NCI-H187 (cell line): ENCODE results near the gene UTP3.
"Not testable (repeated sequence)": the region's sequence is repeated elsewhere in the genome, so short reads cannot be mapped to it uniquely, and the experiment has no call there.

ENCODE experiments used
- DNase-seq, 2 experiments: peaks; one replicate each; lab custom pipeline; 2025; lab: John Stamatoyannopoulos, UW

The UTP3 gene

DNA sequence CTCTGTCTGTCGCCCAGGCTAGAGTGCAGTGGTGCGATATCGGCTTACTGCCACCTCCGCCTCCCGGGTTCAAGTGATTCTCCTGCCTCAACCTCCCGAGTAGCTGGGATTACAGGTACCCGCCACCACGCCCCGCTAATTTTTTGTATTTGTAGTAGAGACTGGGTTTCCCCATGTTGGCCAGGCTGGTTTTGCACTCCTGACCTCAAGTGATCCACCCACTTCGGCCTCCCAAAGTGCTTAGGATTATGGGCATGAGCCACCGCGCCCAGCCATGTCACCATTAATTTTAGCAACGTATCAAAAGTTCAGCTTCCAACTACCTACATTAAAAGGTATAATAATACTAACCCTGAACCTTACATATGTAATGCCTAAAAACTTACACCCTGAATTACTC, 940 bp upstream of the UTP3 start:
- no peak for DNase-seq

- DNase-seq = no peak
Measured at GRCh38 chr4:70688795-70689231, 481 bp downstream of the UTP3 start.

- no peak for DNase-seq
Measured at GRCh38 chr4:70691661-70692060, 3.3 kb downstream of the UTP3 start.

DNA sequence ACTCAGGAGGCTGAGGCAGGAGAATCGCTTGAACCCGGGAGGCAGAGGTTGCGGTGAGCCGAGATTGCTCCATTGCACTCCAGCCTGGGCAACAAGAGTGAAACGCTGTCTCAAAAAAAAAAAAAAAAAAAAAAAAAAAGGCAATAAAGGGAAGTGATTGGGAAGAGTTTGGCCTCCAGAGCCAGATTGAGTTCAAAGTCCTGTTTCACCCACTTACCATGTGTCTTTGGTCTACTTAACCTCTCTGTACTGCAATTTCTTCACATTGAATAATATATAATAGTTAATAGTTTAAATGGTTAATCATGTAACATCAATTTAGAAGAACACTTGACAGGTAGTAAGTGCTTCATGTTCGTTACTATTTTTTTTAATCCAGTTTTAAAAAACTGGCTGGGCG, 6.3 kb downstream of the UTP3 start:
- DNase-seq = not testable (repeated sequence)

DNA sequence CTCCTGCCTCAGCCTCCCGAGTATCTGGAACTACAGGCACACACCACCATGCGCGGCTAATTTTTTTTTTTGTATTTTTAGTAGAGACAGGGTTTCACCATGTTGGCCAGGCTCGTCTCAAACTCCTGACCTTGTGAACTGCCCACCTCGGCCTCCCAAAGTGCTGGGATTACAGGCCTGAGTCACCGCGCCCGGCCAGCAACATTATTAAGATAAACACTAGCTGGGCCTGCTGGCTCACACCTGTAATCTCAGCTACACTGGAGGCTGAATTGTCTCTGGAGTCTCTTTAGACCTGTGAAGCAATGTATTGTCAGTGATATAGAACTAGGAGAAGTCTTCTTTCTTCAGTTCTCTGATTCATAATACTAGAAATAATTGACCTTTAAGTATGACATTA, 10.1 kb downstream of the UTP3 start:
- DNase-seq = not testable (repeated sequence)

DNA sequence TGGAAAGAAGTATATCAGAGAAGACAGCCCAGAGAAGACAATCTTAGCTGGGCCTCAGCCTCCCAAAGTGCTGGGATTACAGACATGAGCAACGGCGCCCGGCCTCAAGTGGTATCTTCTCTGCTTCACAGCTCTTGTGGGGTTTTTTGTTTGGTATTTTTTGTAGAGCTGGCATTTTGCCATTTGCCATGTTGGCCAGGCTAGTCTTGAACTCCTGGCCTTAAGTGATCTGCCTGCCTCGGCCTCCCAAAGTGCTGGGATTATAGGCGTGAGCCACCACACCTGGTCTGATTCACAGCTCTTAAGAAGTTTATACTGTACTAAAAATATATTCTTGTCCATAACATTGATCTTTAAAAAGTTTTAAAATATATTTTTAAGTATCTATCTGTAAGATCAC, 12.4 kb downstream of the UTP3 start:
- no peak for DNase-seq

DNA sequence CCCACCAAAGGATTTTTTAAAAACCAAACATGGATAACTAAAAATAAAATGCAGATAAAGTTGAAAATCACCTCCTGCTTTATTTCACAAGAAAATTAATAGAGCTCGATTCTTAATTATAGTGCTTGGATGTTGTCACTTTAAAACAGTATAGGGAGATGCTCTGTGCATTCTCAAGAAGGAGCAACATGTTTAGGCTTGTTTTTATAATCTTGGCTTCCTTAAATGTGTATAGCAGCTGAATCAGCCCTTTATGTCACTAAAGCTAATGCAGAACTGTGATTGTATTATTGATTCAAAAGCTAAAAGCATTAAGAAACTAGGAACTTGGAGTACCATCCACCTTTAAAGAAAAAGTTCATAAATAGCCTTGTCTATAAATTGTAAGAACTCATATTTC, 12.9 kb downstream of the UTP3 start:
- DNase-seq = no peak

DNA sequence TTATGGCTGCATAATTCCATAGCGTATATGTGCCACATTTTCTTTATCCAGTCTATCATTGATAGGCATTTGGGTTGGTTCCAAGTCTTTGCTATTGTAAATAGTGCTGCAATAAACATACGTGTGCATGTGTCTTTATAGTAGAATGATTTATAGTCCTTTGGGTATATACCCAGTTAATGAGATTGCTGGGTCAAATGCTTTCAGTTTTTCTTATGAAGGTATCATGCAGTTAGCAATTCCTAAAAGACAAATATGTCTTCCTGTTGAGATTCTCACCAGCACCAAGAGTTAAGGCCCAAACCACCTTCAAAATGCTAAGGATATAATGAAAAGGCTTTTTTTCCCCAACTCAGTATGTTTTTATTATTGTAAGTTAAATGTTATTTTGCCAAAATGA, 14.3 kb downstream of the UTP3 start:
- DNase-seq = not testable (repeated sequence)

GRCh38 chr4:70703619-70704214, 15.4 kb downstream of the UTP3 start:
- peak; percentile 33 to 85 for DNase-seq

DNA sequence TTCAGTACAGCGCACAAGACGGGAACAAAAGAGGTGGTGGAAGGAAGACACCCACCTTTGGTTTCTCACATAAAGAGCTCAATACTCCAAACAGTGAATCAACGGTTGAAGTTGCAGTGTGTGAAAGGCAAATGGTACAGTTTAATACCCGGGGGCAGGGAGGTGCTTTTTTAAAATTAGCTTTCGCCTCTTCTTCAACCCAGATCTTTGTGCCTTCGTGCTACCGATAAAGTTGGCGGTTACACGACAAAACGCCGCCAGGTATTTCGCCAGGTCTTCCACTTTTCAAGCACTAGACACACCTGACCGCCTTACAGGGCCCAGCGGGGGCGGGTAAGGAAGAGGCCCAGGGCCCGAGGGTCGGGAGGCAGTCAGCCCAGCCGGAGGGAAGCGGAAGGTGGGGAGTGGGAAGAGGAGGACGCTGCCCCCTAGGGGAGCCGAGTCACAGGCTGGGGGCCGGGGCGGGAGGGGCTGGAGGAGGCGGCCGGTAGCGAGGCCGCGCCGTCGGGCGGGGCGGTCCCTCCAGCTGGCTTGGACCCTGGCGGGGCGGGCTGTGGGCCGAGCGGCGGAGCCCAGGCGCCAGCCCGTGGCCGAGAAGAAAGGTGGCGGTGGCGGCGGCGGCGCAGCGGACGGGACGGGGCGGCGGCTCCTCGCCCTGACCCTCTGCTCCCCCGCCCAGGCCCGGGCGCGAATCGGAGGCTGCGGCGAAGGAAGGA, 16.0 kb downstream of the UTP3 start:
- DNase-seq = peak; percentile 85 to 87

DNA sequence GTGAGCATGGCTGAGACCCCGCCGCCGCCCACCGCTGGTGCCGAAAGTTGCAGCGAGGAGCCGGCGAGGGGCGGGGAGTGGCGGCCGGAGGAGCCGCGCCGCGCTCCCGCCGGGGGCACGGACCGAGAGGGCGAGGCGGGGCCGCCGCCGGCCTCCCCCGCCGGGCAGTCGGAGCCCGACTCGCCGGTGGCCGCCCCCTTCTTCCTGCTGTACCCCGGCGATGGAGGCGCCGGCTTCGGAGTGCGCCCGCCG, 16.5 kb downstream of the UTP3 start:
- no peak for DNase-seq

DNA sequence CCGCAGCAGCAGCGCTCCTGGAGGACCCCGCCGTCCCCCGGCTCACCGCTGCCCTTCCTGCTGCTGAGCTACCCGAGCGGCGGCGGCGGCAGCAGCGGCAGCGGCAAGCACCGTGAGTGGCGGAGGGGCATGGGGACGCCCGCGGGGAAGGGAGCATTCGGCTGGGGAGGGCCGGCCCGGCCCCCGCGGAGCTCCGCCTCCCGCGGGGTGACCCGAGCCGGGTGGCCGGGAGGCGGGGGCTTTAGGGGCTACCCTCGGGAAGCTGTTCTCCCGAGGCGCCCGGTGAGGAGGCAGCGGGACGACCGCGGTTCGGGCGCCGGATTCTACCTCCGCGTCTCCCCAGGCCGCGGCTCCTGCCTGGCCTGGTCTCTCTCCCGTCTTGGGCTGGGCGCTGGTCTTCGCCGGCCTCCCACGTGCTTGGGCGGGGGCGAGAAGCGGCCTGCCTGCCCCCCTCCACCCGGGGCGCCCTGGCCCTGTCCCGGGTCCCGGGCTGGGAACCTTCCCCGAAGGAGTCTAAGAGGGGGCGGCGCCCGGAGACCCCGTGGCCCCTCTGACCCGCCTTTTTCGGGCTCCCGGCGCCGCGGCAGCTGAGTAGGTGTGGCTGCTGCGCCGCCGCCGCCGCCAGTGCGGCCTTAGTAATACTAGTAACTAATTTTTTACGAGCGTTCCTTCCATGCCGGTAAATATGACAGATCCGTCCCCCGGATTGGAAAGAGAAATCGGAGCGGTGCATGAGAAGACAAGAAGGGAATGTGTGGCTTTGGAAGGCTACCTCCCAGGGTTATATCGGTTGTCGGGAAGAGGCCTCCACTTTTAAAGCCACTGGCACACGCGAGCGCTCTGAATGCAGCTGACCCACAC, 17.1 kb downstream of the UTP3 start:
- DNase-seq = peak; percentile 52 to 55

DNA sequence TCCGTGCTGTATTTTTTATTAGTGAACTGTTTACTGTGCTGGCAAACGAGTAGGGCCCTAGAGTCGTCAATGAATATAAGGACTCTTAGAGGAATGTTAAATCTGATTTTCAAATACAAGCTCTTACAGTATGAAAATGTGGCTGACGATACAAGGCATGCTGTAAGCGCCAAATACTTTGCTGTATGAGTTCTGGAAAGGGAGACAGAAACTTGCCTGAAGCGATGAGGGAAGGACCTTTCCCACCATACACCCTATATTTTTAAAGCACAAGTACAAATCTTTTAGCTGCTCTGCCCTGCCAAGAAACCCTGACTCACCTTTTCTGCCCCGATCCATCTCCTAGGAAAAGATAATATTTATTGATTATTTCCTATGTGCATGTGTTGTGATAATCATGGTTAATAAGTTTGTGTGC, 17.7 kb downstream of the UTP3 start:
- DNase-seq = no peak

DNA sequence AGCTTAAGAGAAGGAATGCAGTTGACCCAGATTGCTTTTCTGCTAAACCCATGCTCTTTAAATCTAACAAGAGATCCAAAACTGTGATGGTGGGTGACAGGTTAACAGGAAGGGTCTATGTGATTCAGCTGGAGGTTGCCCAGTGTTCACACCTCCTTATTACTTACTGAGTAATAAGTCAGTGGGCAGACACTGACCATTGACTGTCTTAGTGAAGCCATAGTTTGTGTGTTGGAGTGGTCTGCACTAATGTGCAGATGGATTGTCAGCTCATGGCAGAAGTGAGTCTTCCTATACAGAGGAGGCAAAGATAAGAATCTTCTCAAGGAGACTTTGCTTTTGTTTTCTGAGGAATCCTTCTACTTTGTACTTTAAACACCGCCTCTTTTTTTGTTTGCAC, 18.2 kb downstream of the UTP3 start:
- DNase-seq = no peak

- DNase-seq = peak; percentile 13 to 55
Measured at GRCh38 chr4:70709611-70710205, 21.4 kb downstream of the UTP3 start.

- no peak for DNase-seq
Measured at GRCh38 chr4:70711599-70711998, 23.3 kb downstream of the UTP3 start.

- DNase-seq = no peak
Measured at GRCh38 chr4:70712150-70712549, 23.8 kb downstream of the UTP3 start.

GRCh38 chr4:70712604-70713452, 24.5 kb downstream of the UTP3 start:
- no peak for DNase-seq

DNA sequence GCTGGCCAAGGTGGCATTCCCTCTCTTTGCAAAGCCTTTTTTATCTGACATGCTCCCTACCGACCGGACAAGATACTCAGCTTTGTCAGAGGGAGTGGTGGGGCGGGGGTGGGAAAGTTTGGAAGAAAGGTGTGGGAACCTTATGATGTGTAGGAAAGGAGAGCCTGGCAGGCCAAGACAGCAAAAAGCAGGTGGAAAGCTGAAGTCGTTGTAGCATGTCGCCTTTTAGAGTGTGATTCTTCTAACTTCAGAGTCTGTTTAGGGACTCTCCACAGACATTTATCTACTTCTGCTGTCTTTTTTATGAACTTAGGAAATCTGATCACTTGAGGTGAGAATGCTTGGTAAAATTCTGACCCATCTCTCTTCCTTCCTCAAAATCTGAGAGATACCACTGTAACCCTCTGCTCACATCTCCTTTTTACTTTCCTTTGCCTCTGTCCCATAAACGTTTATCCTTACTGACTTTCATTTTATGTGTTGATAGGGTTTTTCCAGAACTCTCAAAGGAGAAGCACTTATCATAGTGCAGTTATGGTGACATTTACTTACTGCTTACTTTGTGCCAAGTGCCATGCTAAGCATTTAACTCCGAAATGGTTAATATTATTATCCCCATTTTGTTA, 25.2 kb downstream of the UTP3 start:
- no peak for DNase-seq

DNA sequence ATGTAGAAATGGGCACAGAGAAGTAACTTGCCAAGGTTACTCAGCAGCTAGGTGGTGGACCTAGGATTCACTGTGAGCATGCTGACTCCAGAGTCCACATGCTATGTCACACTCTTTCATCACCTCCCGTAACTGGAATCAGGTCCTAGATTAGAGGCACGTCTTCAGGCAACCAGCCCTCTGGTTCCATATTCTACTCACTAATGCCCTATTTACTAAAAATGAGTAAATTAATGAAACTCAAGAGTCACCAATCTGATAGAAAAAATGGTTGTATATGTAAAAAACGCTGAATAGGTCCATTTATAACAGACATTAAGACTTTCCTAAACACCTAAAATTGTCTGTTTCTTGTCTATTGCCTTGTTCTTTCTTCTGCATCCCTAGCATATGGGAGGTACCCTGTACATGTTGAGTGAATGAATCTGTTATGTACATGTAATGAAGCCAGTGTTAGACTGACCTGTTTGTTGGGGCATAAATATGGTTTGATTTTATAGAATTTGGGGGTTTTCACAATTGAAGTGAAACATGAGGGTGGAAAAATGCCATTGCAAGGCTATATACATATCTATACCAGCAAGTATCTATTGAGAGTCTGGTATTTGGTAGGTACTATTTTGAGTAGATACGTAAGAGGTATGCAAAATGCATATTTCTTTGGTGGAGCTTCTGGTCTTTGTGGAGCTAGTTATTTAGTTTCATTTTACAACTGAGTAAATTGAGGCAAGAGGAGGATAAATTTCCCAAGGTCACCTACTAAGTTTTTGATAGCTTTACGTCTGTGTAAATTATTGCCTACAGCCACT, 26.0 kb downstream of the UTP3 start:
- DNase-seq = no peak

- no peak for DNase-seq
Measured at GRCh38 chr4:70715097-70715496, 26.8 kb downstream of the UTP3 start.
